HPDE6-E6E7 (cell line): ENCODE measurements around the gene RANBP2.
"Not testable (repeated sequence)": the region's sequence is repeated elsewhere in the genome, so short reads cannot be mapped to it uniquely, and the experiment has no call there.

Experiments
- DNase-seq: peaks from one replicate; pipeline ENCODE4 v3.0.0; 2011; ENCODE audit warnings: missing footprints; ENCODE audit errors: extremely low spot score

Gene RANBP2

DNA sequence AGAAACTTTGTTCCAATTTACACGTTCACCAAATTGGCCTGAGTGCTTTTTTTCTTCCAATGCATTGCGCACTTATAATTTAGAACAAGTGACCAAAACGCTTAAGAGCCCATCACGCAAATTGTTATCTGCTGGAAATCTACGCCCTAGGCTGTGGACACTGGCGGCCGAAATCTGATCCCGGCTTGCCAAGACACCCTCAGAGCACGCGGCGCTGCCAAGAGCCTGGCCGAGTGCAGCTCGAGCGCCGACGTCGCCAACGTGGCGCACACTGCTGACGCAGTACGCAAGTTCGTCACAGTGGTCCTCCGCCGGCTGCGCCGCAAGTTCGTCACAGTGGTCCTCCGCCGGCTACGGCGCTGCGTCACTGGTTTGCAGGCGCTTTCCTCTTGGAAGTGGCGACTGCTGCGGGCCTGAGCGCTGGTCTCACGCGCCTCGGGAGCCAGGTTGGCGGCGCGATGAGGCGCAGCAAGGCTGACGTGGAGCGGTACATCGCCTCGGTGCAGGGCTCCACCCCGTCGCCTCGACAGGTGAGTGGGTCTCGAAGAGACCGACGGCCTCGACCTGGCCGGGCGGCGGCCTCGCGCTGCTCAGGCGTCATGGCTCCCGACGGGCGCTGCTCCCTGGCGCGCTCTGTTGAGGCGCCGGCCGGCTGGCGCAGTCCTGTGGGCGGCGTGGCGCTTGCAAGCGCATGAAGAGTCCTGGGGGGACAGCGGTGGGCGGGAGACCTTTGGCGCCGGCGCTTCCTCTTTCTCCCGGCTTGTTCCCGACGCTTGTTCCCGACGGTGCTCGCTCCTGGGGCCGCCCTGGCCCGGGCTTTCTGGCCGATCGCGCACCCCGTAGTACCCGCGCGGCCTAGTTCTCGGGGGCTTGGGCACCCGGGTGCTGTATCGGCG lies at the start of gene RANBP2:
Gene RANBP2 (plus strand): TSS at position 334 of the 896 bp plus-strand sequence. CDS start 125 bp downstream, at position 459.
- DNase-seq: peak; percentile 76

DNA sequence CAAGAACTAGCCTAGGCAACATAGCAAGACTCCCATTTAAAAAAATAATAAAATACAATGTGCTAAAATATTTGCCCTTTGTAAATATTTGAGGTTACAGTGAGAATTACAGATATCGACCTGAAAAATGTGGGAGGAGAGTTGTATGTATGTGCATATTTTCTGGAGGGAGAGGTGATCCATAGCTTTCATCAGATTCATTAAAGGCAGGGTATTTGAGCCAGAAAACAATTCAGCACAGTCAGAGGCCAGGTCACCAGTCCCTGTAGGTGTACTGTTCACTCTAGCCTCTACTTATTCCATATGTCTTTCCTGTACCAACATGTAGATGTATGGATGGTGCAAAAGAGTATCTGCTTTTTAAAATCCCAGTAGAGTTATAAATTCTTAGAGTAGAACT lies 49.0 kb upstream of the RANBP2 start:
- not testable (repeated sequence) for DNase-seq

DNA sequence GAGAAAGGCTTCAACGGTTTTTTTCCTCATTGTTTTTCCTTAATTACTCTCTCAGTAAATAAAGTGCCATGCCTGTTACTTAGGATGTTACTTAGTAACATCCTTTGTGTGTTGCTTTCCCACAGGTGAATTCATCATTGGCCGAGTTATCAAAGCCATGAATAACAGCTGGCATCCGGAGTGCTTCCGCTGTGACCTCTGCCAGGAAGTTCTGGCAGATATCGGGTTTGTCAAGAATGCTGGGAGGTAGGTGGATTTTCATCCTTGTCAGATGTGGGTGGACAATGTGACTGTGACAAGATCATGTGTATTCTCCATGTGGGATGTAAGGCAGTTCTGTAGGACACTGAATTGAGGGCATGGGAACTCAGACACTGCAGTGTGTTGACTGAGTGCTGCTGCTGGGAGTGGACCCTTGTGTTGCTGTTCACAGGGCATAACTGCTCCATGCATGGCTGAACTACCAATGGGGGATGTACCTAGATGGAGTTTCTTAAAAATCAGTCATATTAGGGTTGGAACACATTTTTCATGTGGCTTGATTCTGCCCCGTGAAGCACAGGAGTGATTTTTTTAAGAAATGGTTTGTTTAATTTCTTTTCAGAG lies 47.0 kb upstream of the RANBP2 start:
- DNase-seq: not testable (repeated sequence)

DNA sequence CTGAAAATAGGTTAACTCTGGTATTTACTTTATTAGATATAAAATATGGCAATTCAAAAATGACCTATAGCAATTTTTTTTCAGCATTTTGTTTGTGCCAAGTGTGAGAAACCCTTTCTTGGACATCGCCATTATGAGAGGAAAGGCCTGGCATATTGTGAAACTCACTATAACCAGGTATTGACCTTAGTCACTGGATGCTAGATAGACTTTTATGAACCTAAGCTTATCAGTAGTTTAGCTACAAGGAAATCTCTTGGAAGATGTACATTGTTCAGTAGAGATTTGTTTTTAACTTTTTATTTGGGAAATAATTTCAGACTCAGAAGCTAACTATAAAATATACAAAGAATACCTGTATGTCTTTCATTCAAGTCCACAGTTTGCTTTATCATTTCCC lies 42.8 kb upstream of the RANBP2 start:
- not testable (repeated sequence) for DNase-seq

DNA sequence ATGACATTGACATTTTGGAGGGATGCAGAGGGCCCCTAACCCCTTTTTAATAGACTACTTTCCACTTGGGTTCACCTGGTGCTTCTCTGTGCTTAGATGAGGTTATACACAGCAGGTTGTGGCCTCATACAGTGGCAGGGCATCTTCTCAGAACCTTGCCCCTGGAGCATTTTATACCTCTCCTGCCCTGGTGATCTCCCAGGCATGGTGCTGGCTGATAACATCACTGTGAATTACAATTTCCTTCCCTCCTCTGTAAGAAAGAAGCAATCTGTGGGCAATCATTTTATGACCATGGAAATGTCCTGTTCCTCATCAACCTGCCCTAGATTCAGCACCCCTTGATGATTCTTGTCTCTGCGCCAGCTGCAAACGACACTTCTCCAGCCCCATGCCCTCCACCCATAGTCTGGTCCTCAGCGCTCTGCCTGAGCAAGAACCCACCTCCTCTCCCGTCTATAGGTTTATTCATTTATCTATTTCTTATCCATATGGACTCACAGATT lies 42.0 kb upstream of the RANBP2 start:
- not testable (repeated sequence) for DNase-seq

DNA sequence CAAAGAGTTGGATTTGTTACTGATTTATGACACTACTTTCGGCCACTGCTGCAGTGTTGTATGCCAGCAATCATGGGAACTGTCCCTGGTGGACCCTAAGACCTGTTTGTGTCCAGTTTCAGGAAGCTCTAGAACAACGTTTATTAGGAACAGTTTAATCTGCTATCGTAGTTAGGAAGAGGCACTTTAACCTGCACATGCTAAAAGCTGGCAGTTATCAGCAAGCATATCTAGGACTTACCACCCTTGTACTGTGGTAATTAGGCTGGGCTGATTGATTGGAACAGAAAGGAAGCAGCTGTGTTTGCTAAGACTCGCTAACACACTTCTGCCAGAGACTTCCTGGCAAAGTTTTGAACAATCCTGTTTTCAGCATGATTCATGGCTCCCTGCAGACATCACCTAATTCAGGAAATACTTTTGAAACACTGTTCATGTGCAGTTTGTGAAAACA lies 41.1 kb upstream of the RANBP2 start:
- peak; percentile 0 for DNase-seq

DNA sequence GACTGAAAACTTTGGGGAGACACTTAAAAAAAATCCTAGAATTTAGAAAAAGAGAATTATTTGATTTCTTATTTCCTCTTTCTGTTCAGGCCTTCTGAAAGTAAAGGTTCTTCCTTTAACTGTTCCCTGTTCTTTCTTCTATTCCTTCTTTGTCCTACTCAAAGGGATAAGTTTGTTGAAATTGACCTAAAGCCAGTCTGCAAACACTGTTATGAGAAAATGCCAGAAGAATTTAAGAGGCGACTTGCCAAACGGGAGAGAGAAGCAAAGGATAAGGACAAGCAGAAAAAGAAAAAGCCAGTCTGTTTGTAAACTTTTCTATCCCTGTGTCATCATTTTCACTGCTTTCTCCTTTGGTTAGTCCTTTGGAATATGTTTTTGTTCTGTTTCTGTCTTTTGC lies 38.5 kb upstream of the RANBP2 start:
- DNase-seq: not testable (repeated sequence)

DNA sequence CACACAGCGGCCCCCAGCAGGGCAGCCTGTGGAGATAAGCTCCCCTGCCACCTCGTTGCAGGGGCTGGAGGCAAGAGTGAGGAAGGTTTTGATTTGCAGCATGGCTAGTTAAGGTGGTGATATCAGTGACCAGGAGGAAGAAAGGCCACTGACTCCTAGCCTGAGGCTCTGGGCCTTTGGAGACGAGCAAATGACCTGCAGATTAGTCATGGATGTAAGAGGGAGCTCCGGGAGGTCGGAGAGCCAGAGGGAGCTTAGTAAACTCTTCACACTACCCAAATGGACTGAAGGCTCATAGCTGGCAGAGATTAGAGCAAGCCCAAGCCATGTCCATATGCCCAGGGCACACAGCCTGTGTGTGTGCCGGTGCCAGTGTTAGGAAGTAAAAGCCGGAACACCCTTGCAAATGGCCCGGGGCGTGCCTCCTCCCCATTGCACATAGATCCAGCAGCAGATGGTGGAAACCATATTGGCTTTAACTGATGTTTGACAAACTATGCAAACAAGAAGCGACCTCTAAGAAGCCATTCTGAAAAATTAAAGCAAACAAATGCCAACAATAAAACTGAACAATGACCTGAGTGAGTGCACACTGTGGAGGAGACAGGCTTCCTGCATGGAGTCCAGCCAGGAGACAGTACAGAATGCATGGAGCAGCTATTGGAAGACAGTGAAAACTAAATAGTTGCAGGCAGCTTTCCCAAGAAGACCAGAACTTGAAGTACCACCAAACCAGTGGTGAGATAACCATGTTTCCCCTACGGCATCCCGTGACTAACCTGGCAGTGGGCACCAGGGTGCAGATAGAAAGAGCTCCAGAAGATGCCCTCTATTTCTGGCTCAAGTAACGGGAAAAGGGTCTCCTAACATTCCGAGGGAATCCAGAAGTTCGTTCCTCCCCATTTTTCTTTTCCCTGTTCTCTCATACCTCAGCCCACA lies 30.2 kb upstream of the RANBP2 start:
- DNase-seq: not testable (repeated sequence)

DNA sequence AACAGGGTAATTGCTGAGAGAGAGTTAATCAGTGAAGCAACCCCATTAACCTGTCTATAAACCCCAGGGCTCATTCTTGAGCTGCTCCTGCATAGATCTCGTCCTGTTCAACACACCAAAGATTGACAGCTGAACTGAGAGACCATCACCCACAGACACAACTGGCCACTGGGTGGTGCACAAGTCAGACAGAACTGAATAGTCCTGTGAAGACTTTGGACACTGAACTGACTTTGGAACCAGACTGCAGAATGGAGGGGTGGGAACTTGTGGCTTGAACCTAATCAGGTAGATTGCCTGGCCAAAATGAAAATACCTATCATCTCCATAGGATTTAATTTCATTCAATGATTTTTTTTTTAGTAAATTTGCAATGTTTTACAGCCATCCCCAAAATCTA lies 29.3 kb upstream of the RANBP2 start:
- DNase-seq: not testable (repeated sequence)

DNA sequence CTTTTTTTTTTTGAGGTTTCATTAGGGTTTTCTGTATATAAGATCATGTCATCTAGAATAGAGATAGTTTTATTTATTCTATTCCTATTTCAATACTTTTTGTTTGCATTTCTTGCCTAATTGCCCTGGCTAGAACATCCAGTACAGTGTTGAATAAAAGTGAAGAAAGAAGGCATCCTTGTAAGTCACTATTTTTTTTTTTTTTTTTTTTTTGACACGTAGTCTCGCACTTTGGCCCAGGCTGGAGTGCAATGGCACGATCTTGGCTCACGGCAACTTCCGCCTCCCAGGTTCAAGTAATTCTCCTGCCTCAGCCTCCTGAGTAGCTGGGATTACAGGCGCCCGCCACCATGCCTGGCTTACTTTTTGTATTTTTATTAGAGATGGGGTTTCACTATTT lies 27.8 kb upstream of the RANBP2 start:
- DNase-seq: no peak

DNA sequence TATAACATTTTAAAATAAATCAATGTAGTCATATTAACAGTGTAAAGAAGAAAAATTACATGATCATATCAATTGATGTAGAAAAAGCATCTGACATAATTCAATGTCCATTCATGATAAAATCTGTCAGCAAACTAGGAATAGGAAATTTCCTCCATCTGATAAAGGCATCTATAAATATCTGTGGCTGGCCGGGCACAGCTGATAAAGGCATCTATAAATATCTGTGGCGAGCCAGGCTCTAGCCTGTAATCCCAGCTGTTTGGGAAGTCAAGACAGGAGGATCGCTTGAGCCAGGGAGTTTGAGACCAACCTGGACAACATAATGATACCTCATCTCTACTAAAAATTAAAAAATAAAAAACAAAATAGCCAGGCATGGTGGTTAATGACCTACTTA lies 18.1 kb upstream of the RANBP2 start:
- no peak for DNase-seq

DNA sequence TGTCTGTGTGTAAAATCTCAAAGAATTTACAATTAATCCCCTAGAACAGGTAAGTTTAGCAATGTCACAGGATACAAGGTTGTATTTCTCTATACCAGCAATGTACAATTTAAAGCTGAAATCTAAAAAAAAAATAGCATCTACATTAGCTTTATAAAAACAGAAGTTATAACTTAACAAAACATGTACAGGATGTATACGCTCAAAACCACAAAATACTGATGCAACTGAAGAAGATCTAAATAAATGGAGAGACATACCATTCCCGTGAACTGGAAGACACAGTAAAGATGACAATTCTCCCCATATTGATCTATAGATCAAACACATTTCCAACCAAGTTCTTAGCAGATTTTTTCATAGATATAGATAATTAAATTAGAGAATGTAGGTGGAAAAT lies 17.5 kb upstream of the RANBP2 start:
- no peak for DNase-seq

DNA sequence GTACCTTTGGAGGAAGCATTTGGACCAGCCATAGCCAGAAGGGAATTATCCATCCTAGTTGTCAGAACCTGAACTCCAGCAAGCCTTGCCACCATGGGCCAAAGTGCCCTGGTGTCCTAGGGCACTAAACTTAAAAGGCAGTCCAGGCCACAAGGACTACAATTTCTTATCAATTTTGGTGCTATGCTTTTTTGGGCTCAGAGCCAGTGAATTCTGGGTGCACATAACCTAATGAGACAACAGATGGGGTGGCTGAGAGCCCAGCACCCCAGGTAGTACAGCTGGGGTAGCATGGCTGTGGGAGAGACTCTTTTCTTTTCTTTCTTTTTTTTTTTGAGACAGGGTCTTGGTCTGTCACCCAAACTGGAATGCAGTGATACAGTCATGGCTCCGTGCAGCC lies 14.4 kb upstream of the RANBP2 start:
- no peak for DNase-seq

DNA sequence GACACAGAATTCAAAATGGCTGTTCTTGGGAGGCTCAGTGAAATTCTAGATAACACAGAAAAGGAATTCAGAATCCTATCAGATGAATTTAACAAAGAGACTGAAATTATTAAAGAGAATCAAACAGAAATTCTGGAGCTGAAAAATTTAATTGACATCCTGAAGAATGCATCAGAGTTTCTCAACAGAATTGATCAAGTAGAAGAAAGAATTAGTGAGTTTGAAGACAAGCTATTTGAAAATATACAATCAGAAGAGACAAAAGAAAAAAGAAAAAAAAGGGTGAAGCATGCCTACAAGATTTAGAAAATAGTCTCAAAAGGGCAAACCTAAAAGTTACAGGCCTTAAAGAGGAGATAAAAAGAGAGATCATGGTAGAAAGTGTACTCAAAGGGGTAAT lies 12.0 kb upstream of the RANBP2 start:
- no peak for DNase-seq

DNA sequence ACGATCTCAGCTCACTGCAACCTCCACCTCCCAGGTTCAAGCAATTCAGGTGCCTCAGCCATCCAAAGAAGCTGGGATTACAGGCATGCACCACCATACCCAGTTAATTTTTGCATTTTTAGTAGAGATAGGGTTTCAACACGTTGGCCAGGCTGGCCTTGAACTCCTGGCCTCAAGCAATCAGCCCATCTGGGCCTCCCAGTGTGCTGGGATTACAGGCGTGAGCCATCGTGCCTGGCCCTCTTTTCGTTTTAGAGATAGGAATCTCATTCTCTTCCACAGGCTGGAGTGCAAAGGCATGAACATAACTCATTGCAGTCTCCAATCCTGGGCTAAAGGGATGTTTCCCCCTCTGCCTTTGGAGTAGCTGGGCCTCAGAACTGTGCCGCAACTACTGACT lies 2.3 kb upstream of the RANBP2 start:
- DNase-seq: not testable (repeated sequence)

DNA sequence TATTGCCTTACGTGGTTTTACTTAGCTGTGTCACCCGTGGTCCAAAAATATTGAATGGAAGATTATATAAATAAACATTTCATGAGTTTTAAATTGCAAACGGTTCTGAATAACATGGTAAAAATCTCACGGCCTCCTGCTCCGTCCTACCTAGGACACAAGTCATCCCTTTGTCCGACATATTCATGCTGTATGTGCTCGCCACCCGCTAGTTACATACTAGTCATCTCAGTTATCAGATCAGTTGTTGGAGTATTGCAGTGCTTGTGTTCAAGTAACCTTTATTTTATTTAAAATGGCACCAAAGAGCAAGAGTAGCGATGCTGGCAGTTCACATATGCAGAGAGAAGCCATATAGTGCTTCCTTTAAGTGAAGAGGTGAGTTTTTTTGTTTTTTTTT lies 6.8 kb downstream of the RANBP2 start:
- DNase-seq: not testable (repeated sequence)

DNA sequence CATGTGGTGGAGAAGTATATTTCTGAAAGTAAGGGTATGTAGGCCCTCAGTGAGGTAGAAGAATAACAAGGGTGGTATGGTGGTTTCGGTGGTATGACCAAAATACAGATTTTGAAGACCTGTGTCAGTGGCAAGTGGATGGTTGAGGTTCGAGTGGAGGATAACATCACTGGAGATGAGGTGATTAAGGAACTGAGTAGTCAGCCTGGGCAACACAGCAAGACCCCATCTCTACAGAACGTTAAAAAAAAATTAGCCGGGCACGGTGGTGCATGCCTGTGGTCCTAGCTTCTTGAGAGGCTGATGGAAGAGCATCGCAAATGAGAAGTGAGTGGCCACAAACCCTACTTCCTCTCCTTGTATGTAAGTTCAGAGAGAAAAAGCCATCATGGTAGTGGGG lies 15.4 kb downstream of the RANBP2 start:
- not testable (repeated sequence) for DNase-seq

DNA sequence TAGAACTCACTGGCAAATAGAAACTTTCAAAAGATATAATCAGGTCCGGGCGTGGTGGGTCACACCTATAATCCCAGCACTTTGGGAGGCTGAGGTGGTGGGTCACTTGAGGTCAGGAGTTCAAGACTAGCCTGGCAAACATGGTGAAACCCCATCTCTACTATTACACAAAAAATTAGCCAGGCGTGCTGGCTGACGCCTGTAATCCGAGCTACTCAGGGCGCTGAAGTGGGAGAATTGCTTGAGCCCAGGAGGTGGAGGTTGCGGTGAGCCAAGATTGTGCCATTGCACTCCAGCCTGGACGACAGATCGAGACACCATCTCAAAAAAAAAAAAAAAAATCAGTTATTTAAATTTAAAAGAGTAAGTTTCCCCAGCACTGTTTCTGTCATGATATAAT lies 38.7 kb downstream of the RANBP2 start:
- not testable (repeated sequence) for DNase-seq

DNA sequence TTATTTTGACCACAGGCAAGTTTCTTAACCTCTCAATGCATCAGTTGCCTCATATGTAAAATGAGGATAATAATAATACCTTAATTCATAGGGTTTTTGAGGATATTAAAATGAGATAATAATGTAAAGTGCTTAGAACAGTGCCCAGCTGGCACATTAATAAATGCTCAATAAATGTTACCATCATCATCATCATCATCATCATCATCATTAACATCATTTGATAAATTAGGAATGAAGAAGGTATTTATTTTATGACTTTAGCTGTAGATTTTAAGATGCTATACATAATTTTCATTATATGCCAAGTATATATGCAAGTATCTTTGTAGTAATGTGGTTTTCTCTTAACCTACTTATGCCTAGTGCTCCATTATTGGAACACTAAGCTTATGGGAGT lies 43.3 kb downstream of the RANBP2 start:
- not testable (repeated sequence) for DNase-seq

DNA sequence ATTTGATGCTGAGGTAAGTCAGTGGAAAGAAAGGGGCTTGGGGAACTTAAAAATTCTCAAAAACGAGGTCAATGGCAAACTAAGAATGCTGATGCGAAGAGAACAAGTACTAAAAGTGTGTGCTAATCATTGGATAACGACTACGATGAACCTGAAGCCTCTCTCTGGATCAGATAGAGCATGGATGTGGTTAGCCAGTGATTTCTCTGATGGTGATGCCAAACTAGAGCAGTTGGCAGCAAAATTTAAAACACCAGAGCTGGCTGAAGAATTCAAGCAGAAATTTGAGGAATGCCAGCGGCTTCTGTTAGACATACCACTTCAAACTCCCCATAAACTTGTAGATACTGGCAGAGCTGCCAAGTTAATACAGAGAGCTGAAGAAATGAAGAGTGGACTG lies 47.4 kb downstream of the RANBP2 start:
- DNase-seq: not testable (repeated sequence)

DNA sequence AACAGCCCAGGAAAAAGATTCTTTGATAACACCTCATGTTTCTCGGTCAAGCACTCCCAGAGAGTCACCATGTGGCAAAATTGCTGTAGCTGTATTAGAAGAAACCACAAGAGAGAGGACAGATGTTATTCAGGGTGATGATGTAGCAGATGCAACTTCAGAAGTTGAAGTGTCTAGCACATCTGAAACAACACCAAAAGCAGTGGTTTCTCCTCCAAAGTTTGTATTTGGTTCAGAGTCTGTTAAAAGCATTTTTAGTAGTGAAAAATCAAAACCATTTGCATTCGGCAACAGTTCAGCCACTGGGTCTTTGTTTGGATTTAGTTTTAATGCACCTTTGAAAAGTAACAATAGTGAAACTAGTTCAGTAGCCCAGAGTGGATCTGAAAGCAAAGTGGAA lies 48.6 kb downstream of the RANBP2 start:
- not testable (repeated sequence) for DNase-seq

DNA sequence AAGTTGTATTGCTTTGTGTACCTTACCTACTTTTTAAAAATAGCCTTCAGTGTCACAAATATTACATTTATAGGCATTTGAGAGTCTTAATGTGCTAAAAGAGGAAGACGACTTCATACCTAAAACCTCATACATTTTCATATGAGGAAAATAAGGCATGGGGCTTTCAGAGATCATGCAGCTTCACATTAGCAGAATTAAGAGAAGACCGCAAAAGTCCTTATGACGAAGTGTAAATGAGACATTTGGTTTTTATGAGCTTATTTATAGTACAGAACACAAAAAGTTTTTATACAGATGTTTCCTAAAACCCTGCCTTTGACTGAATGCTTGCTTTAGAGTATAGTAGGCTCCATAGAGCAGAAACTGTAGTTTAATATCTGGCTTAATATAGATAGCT lies 57.2 kb downstream of the RANBP2 start:
- DNase-seq: no peak
